K562 (cell line): Measurements from ENCODE around the gene MYMK. TPM values are rescaled to one million over a fixed set of nuclear protein-coding genes. Genes with fewer than 3 reads are reported as not detected.

Experiments used
- ATAC-seq: fragments of 200-7000 bp; cut with Tn5 transposase; 3 replicates; pipeline ENCODE4 v1.9.1; 2020; ENCODE audit warnings: moderate library complexity
- BruUV-seq: library from RNA; stranded (reverse); fragments of 400-500 nt; replicated peaks from 2 replicates; lab custom pipeline; 2021; lab: Mats Ljungman, UMichigan
- CTCF ChIA-PET: fragments of 300-600 bp; formaldehyde crosslinking; extraction: SDS; loops from one replicate; lab custom pipeline; 2021; ENCODE audit warnings: low intra/inter-chr PET ratio; lab: Yijun Ruan, JAX
- POLR2A ChIA-PET: fragments of 300-600, 350-650 bp; sonication (Branson Sonifier 250); formaldehyde crosslinking; extraction: SDS; loops from one replicate; lab custom pipeline; 2021; ENCODE audit warnings: antibody characterized with exemption, inconsistent platforms; lab: Yijun Ruan, JAX
- DNase-seq, 4 experiments: peaks; one replicate each; pipeline versions ENCODE4 v3.0.0 to v3.0.0-alpha.2; 2011 to 2018; ENCODE audit warnings: low spot score in 3 of 4, mixed read lengths in 3 of 4; ENCODE audit errors: extremely low read depth in 1 of 4
- FAIRE-seq: peaks from 2 replicates; lab custom pipeline; 2011; peaks lifted over from hg19 to GRCh38; lab: Jason Lieb, UNC
- H2AFZ ChIP-seq: 2 replicates; pipeline ENCODE4 v1.6.0; 2011; ENCODE audit warnings: low read depth, low read length, control low read depth, inconsistent platforms
- H3K27ac ChIP-seq: fragments of 200-600 bp; 3 replicates; pipeline ENCODE4 v1.8.0; 2011; ENCODE audit warnings: low read depth, mild to moderate bottlenecking, control low read depth, inconsistent platforms, low read length, moderate library complexity, mixed read lengths; ENCODE audit errors: extremely low read depth
- H3K27me3 ChIP-seq, 2 experiments: fragments of 300-600 bp in 1 of 2; 2 replicates in 1 of 2; 3 replicates in 1 of 2; pipeline versions ENCODE4 v1.6.0 to v1.8.0; 2011; ENCODE audit warnings: inconsistent platforms in 2 of 2, low read length in 2 of 2, mild to moderate bottlenecking in 1 of 2, mixed read lengths in 1 of 2, moderate library complexity in 1 of 2; ENCODE audit not compliant: control insufficient read depth in 2 of 2, insufficient read depth in 2 of 2
- H3K36me3 ChIP-seq: fragments of 300-600 bp; 3 replicates; pipeline ENCODE4 v1.8.0; 2011; ENCODE audit warnings: mild to moderate bottlenecking, low read length, inconsistent platforms; ENCODE audit not compliant: control insufficient read depth, insufficient read depth
- H3K4me1 ChIP-seq, 2 experiments: fragments of 200-600 bp in 1 of 2; replicated peaks in 1 of 2; 2 replicates in 1 of 2; 3 replicates in 1 of 2; pipeline versions ENCODE4 v1.5.1 to v1.8.0; 2011; ENCODE audit warnings: inconsistent platforms in 2 of 2, low read length in 2 of 2, mild to moderate bottlenecking in 1 of 2, mixed read lengths in 1 of 2, moderate library complexity in 1 of 2; ENCODE audit not compliant: control insufficient read depth in 2 of 2, insufficient read depth in 2 of 2
- H3K4me2 ChIP-seq: 2 replicates; pipeline ENCODE4 v1.6.1; 2011; ENCODE audit warnings: low read length, control low read depth, inconsistent platforms, mixed read lengths; ENCODE audit not compliant: insufficient read depth
- H3K4me3 ChIP-seq: fragments of 200-600 bp; sonication (generic), shearing (Covaris generic); 2 replicates; pipeline ENCODE4 v1.5.1; 2016; ENCODE audit warnings: control low read depth, inconsistent platforms
- H3K79me2 ChIP-seq: fragments of 200-600 bp; 3 replicates; pipeline ENCODE4 v1.8.0; 2011; ENCODE audit warnings: low read length, inconsistent platforms; ENCODE audit not compliant: control insufficient read depth, insufficient read depth
- H3K9ac ChIP-seq, 2 experiments: 2 replicates each; pipeline versions ENCODE4 v1.6.0 to v1.6.1; 2011; ENCODE audit warnings: low read depth in 2 of 2, low read length in 2 of 2, control low read depth in 1 of 2, inconsistent platforms in 1 of 2, mild to moderate bottlenecking in 1 of 2, mixed read lengths in 1 of 2; ENCODE audit not compliant: insufficient read depth in 1 of 2
- H3K9me1 ChIP-seq: one replicate; pipeline ENCODE4 v1.6.0; 2011; ENCODE audit warnings: inconsistent platforms, mild to moderate bottlenecking, low read length, moderate library complexity; ENCODE audit not compliant: control insufficient read depth, insufficient read depth
- H3K9me3 ChIP-seq: replicated peaks from 2 replicates; pipeline ENCODE4 v1.5.1; 2011; ENCODE audit warnings: low read depth, low read length, inconsistent platforms; ENCODE audit not compliant: control insufficient read depth, insufficient read depth
- H4K20me1 ChIP-seq: replicated peaks from 2 replicates; pipeline ENCODE4 v1.6.1; 2011; ENCODE audit warnings: low read length, inconsistent platforms, mixed read lengths; ENCODE audit not compliant: control insufficient read depth, insufficient read depth
- ARID3A ChIP-seq: IDR thresholded peaks from 2 replicates; pipeline ENCODE4 v1.6.1; 2012; ENCODE audit warnings: low read depth, low read length, improper control_type of control experiment, borderline replicate concordance
- BCLAF1 ChIP-seq, 2 experiments: fragments of 450-650 bp in 1 of 2; IDR thresholded peaks; 2 replicates each; pipeline ENCODE4 v1.6.1; 2011 to 2017; ENCODE audit warnings: low read depth in 2 of 2, antibody characterized with exemption in 1 of 2, borderline replicate concordance in 1 of 2, low read length in 1 of 2, mild to moderate bottlenecking in 1 of 2, mixed read lengths in 1 of 2; ENCODE audit not compliant: control insufficient read depth in 1 of 2
- DDX20 ChIP-seq: fragments of 450-650 bp; IDR thresholded peaks from 2 replicates; pipeline ENCODE4 v1.6.1; 2016; ENCODE audit warnings: missing genetic modification characterization, low read depth, mild to moderate bottlenecking, missing compliant biosample characterization, moderate library complexity
- HSF4 ChIP-seq: fragments of 250-450 bp; sonication (Bioruptor Pico); IDR thresholded peaks from 2 replicates; pipeline ENCODE4 v2.1.2; 2022; ENCODE audit warnings: mild to moderate bottlenecking, moderate library complexity, borderline replicate concordance
- KDM4B ChIP-seq, 2 experiments: fragments of 450-650 bp in 1 of 2; sonication (generic) in 1 of 2; IDR thresholded peaks; 2 replicates each; pipeline ENCODE4 v1.6.1; 2016 to 2017; ENCODE audit warnings: borderline replicate concordance in 2 of 2, antibody characterized with exemption in 1 of 2, low read depth in 1 of 2, mild to moderate bottlenecking in 1 of 2
- LCOR ChIP-seq: sonication (generic); formaldehyde crosslinking; IDR thresholded peaks from 2 replicates; pipeline ENCODE4 v1.8.0; 2022; ENCODE audit warnings: mild to moderate bottlenecking, missing genetic modification reagents
- SNIP1 ChIP-seq: fragments of 450-650 bp; IDR thresholded peaks from 2 replicates; pipeline ENCODE4 v1.7.1; 2017; ENCODE audit warnings: low read depth, mild to moderate bottlenecking
- SREBF2 ChIP-seq: sonication (generic); formaldehyde crosslinking; IDR thresholded peaks from 2 replicates; pipeline ENCODE4 v1.4.0; 2020; ENCODE audit warnings: mild to moderate bottlenecking, missing genetic modification reagents
- SRSF3 ChIP-seq: fragments of 200-400 bp; formaldehyde crosslinking; IDR thresholded peaks from 2 replicates; pipeline ENCODE4 v1.6.1; 2016; ENCODE audit warnings: mild to moderate bottlenecking, low read length, moderate library complexity; ENCODE audit not compliant: insufficient read depth
- SUPT5H ChIP-seq: fragments of 450-650 bp; IDR thresholded peaks from 2 replicates; pipeline ENCODE4 v1.6.1; 2016
- TOE1 ChIP-seq, 2 experiments: fragments of 450-650 bp in 1 of 2; sonication (generic) in 1 of 2; formaldehyde crosslinking in 1 of 2; IDR thresholded peaks; 2 replicates each; pipeline versions ENCODE4 v1.7.1 to v1.8.0; 2016 to 2022; ENCODE audit warnings: borderline replicate concordance in 2 of 2, mild to moderate bottlenecking in 2 of 2, antibody characterized with exemption in 1 of 2, inconsistent platforms in 1 of 2, low read depth in 1 of 2, missing genetic modification reagents in 1 of 2, moderate library complexity in 1 of 2
- TSC22D4 ChIP-seq: fragments of 450-650 bp; IDR thresholded peaks from 2 replicates; pipeline ENCODE4 v1.6.1; 2016; ENCODE audit warnings: missing genetic modification characterization, missing biosample characterization, control low read depth
- ZBTB2 ChIP-seq: fragments of 450-650 bp; IDR thresholded peaks from 2 replicates; pipeline ENCODE4 v1.6.1; 2016; ENCODE audit warnings: antibody characterized with exemption
- ZNF41 ChIP-seq: fragments of 250-450 bp; sonication (Bioruptor Pico); conservative IDR thresholded peaks from 2 replicates; pipeline ENCODE4 v1.4.0; 2020; ENCODE audit warnings: mild to moderate bottlenecking
- ZNF431 ChIP-seq: sonication (generic); formaldehyde crosslinking; IDR thresholded peaks from 2 replicates; pipeline ENCODE4 v1.8.0; 2022; ENCODE audit warnings: mild to moderate bottlenecking, missing genetic modification reagents
- WGBS: fragments of 100-300 bp; shearing (Covaris generic); methylation state at CpG from one replicate; pipeline ENCODE4 v1.1.6; 2016; ENCODE audit warnings: low coverage, mixed read lengths; ENCODE audit not compliant: insufficient coverage; ENCODE audit errors: missing lambda C conversion rate; 5-methylcytosine and 5-hydroxymethylcytosine counted together
- in situ Hi-C: fragments of 300-500 bp; cut with MboI; formaldehyde crosslinking; loops from 4 replicates; pipeline ENCODE4 v1.15.0; 2018; ENCODE audit warnings: inconsistent platforms, mixed read lengths
- intact Hi-C: fragments of 100-400 bp; cut with micrococcal nuclease; formaldehyde crosslinking; loops from 2 replicates; pipeline ENCODE4 v1.14.2; 2022
- polyA plus RNA-seq, 8 experiments: library from polyadenylated mRNA; depleted of rRNA in 4 of 8; stranded (reverse) in 5 of 8; unstranded in 3 of 8; fragments of >200 nt; fragmentation: Nextera tagmentation in 2 of 8; fragmentation: Illumina TruSeq in 1 of 8; extraction: Ambion mirVana in 2 of 8; extraction: Trizol in 1 of 8; gene quantifications; 2 replicates each; pipeline versions ENCODE4 v1.2.1 to v1.2.3, GENCODE V29; 2011 to 2014; ENCODE audit warnings: inconsistent platforms in 1 of 8, missing spikeins in 1 of 8
- total RNA-seq, 7 experiments: library from RNA; depleted of rRNA in 6 of 7; stranded (reverse); fragments of >200 nt in 6 of 7; fragmentation: Illumina TruSeq in 2 of 7; extraction: Trizol in 2 of 7; gene quantifications; 2 replicates each; pipeline versions ENCODE4 v1.2.1 to v1.2.3, GENCODE V29; 2011 to 2021; ENCODE audit warnings: low replicate concordance in 1 of 7

MYMK gene
- total and polyA plus RNA-seq, 9 of the 15 experiments (the other 6 are each of a cell fraction or from before 2014, with no cell fraction given): not detected

GRCh38 chr9:133517711-133518110, 7.0 kb downstream of the MYMK start:
- Histone ChIP-seq H3K9me1 (no peaks in the 10 kb centered on the region), H3K27me3 (peaks cover 33 to 88% of the 10 kb centered on the region in 2 experiments), H3K4me3 (no peak overlapping the region), H3K27ac (no peak overlapping the region), H3K4me1 (peaks cover 0 to 27% of the 10 kb centered on the region in 2 experiments; a peak in 2 of 5 replicates), H3K9me3 (no peaks in the 10 kb centered on the region), H2AFZ (no peak overlapping the region), H3K4me2 (no peak overlapping the region), H3K36me3 (no peaks in the 10 kb centered on the region), H3K9ac (no peak overlapping the region), H4K20me1 (peaks cover 5% of the 10 kb centered on the region), H3K79me2 (no peaks in the 10 kb centered on the region)
- TF ChIP-seq SNIP1 (no peak), SRSF3 (no peak), ARID3A (no peak), TOE1 (IDR thresholded peaks at IDR 0.05; ENCODE audit: borderline replicate concordance) (no peak), TOE1 (CRISPR knock-in tag; IDR thresholded peaks at IDR 0.05; ENCODE audit: borderline replicate concordance, low read depth) (no peak), TSC22D4 (tag) (no peak), BCLAF1 (IDR thresholded peaks at IDR 0.05; ENCODE audit: borderline replicate concordance in 1 of 2, control insufficient read depth in 1 of 2, low read depth in 2 of 2, low read length in 1 of 2) (no peak), KDM4B (IDR thresholded peaks at IDR 0.05; ENCODE audit: borderline replicate concordance in 2 of 2, low read depth in 1 of 2) (no peak), ZNF431 (CRISPR knock-in tag) (no peak), SUPT5H (no peak), HSF4 (no peak), ZBTB2 (no peak), SREBF2 (CRISPR knock-in tag) (no peak), DDX20 (tag) (no peak), LCOR (CRISPR knock-in tag) (no peak), ZNF41 (no peak)
- WGBS: 3% methylated on average over 6 of the region's 8 CpGs
- FAIRE-seq (no peak), DNase-seq (no peak), ATAC-seq (no peak)
- in situ Hi-C loops (no loop called here), intact Hi-C loops (no loop called here)
- CTCF ChIA-PET: interaction anchor here (0.6 kb wide), 1 partner anchor 199 kb away, joined by 3 read pairs; no protein-coding TSS in a partner anchor
- POLR2A ChIA-PET: interaction anchor here (0.6 kb wide), 1 partner anchor 220 kb away, joined by 3 read pairs; the partner anchor contains the start of gene SARDH
- BruUV-seq: no TSS peak
